ENCODE measurements around the gene DRD2. TPM values are rescaled to one million over a fixed set of nuclear protein-coding genes. Genes with fewer than 3 reads are reported as not detected.

DRD2 gene
- total RNA-seq, 4 donors from 2014 or later, result 0.41 to 31.3 TPM; not detected in 2

DNA sequence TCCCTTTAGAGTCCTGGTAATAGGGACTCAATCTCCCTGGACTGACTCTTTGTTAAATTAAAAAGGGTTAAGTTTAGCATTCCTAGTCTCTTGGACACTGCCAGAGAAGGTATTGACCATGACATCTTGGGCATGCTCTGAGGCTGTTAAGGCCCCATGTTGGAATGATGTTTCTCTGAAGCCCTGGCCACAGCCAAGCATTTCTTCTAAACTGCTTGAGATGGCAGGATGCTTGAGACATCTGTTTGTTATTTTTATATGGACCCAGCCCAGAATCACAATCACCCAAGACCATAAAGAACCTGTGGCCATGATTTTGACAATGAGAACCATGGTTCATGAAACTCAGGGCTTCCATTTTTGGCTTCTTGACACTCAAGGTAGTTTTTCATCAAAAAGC, 93.1 kb downstream of the DRD2 start:
- no peak for ATAC-seq

DNA sequence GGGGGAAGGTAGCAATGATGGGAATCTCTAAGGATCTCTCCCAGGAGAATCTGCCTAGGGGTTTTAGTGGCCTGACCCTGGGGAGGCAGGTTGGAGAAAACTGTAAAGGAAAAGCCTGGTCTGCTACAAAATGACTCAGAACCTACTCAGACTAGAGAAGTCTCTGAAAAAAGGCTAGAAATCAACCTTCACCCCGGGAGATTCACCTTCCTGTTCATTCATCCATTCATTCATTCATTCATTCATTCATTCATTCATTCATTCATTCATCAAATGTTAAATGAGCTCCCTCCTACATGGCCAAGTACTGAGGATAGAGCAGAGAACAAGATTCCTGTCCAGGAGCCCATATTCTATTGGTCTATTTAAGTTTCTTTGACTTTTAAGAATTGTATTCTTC, 96.5 kb downstream of the DRD2 start:
- DNase-seq (no peak), ATAC-seq (no peak)
- TF ChIP-seq POLR2A (IDR thresholded peaks at IDR 0.05), result no peak
- TF ChIP-seq, protein P1, sequence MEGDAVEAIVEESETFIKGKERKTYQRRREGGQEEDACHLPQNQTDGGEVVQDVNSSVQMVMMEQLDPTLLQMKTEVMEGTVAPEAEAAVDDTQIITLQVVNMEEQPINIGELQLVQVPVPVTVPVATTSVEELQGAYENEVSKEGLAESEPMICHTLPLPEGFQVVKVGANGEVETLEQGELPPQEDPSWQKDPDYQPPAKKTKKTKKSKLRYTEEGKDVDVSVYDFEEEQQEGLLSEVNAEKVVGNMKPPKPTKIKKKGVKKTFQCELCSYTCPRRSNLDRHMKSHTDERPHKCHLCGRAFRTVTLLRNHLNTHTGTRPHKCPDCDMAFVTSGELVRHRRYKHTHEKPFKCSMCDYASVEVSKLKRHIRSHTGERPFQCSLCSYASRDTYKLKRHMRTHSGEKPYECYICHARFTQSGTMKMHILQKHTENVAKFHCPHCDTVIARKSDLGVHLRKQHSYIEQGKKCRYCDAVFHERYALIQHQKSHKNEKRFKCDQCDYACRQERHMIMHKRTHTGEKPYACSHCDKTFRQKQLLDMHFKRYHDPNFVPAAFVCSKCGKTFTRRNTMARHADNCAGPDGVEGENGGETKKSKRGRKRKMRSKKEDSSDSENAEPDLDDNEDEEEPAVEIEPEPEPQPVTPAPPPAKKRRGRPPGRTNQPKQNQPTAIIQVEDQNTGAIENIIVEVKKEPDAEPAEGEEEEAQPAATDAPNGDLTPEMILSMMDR (IDR thresholded peaks at IDR 0.05 in 4 of 5, conservative IDR thresholded peaks at IDR 0.05 in 1 of 5), result no peak
- intact Hi-C loops (cut with DNase I; ENCODE audit: low total_unique reads) (no loop called here), in situ Hi-C loops (cut with MboI; ENCODE audit: low sequenced_read_pairs in 4 of 4) (no loop called here)
- Histone ChIP-seq H3K4me3 (no peak overlapping the region), H3K27me3 (no peaks in the 10 kb centered on the region), H3K27ac (no peak overlapping the region), H3K9me3 (no peaks in the 10 kb centered on the region), H3K4me1 (no peaks in the 10 kb centered on the region), H3K36me3 (no peaks in the 10 kb centered on the region)

More for the DNA sequence above, 93.1 kb downstream of the DRD2 start:
- intact Hi-C loops (cut with DNase I; ENCODE audit: low total_unique reads), result no loop called here
- TF ChIP-seq, protein P1 (IDR thresholded peaks at IDR 0.05 in 4 of 5, conservative IDR thresholded peaks at IDR 0.05 in 1 of 5), result no peak
- TF ChIP-seq POLR2A (IDR thresholded peaks at IDR 0.05), result no peak
- DNase-seq, result no peak
- H3K27me3 ChIP-seq, result peaks cover 6 to 8% (median 7%) of the 10 kb centered on the region in 3 donors
- H3K36me3 ChIP-seq, result no peaks in the 10 kb centered on the region
- H3K4me1 ChIP-seq, result no peaks in the 10 kb centered on the region
- in situ Hi-C loops (cut with MboI; ENCODE audit: low sequenced_read_pairs in 4 of 4), result no loop called here
- no peak overlapping the region for H3K27ac ChIP-seq
- H3K4me3 ChIP-seq, result no peak overlapping the region
- H3K9me3 ChIP-seq, result no peaks in the 10 kb centered on the region

DNA sequence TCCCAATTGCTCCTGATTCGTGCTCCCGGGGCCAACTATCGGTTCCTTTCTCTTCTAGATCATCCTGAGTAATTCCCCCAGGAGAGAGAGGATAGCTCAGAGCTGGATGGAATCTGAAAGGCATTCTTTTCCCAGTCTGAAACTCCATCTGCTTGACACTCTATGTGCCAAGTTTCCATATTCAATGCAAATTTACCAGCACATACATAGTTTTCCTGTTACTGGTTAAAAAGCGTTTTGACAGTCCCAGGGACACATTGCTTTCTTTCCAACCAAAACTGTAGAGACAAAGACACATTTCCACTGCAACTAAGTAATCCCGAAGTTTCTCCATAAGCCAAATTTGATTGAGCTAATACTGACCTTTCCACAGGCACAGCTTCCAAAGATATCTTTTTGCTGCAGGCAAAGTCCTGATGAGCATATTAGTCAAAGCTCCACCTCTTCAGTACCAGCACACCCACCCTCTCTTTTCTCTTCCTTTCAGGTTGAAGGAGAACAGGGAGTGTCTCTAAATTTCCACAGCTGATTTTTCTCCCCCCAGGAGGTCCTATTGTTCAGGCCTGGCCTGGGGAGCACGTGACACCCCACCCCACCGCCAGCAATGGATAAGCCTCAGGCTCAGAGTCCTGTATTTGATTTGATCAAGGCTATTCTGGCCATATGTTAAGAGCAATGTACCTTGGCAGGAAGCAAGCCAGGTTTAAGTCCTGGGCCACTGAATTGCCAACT, 97.4 kb downstream of the DRD2 start:
- TF ChIP-seq POLR2A (IDR thresholded peaks at IDR 0.05), result no peak
- TF ChIP-seq, protein P1 (IDR thresholded peaks at IDR 0.05 in 4 of 5, conservative IDR thresholded peaks at IDR 0.05 in 1 of 5), result no peak
- Histone ChIP-seq H3K36me3 (no peaks in the 10 kb centered on the region), H3K4me1 (no peaks in the 10 kb centered on the region), H3K27ac (no peak overlapping the region), H3K9me3 (no peaks in the 10 kb centered on the region), H3K4me3 (no peak overlapping the region), H3K27me3 (no peaks in the 10 kb centered on the region)
- intact Hi-C loops (cut with DNase I; ENCODE audit: low total_unique reads), result no loop called here
- in situ Hi-C loops (cut with MboI; ENCODE audit: low sequenced_read_pairs in 4 of 4), result no loop called here
- DNase-seq, result no peak
- ATAC-seq, result no peak

DNA sequence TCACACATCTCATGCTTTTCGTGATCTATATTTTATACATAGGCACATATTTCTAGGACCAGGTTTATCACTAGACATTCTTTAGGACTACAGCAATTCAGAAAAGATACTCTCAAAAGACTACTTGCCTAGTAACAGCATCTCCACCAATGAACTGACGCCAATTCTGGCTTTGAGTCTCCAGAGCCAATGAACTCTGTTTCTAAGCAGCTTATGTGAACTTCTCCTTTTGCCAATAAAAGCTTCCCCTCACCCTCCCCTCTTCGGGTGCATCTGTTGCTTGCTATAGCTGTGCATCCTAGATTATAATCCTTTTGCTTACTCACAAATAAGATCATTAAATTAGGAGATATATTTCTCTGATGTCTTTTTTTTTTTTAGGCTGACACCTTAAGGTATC, 99.0 kb downstream of the DRD2 start:
- intact Hi-C loops (cut with DNase I; ENCODE audit: low total_unique reads) (no loop called here), in situ Hi-C loops (cut with MboI; ENCODE audit: low sequenced_read_pairs in 4 of 4) (no loop called here)
- no peaks in the 10 kb centered on the region for H3K9me3 ChIP-seq
- no peaks in the 10 kb centered on the region for H3K4me1 ChIP-seq
- TF ChIP-seq, protein P1 (IDR thresholded peaks at IDR 0.05 in 4 of 5, conservative IDR thresholded peaks at IDR 0.05 in 1 of 5), result no peak
- TF ChIP-seq POLR2A (IDR thresholded peaks at IDR 0.05), result no peak
- DNase-seq (no peak), ATAC-seq (no peak)
- H3K27me3 ChIP-seq, result no peaks in the 10 kb centered on the region
- H3K27ac ChIP-seq, result no peak overlapping the region
- H3K4me3 ChIP-seq, result no peak overlapping the region
- no peaks in the 10 kb centered on the region for H3K36me3 ChIP-seq

DNA sequence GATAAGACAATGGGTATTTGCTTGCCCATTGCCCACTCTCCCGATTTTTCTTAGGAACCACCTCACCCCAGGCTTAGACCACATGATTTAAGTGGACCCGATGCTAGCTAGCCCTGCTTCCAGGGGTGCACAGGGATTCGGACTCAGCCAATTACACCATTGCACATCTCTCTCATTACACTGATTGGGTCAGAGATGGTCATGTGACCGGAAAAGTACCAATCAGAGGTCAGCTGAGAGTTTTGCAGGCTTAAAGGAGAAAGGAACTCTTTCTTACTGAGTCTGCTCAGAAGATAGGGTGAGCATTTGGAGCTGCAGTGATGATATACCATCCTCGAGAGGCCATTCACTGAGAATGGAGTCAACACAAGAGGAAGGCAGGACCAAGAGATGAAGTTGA, 99.8 kb downstream of the DRD2 start:
- no peaks in the 10 kb centered on the region for H3K9me3 ChIP-seq
- no peaks in the 10 kb centered on the region for H3K36me3 ChIP-seq
- ATAC-seq (no peak), DNase-seq (no peak)
- H3K4me3 ChIP-seq, result no peak overlapping the region
- intact Hi-C loops (cut with DNase I; ENCODE audit: low total_unique reads), result no loop called here
- TF ChIP-seq, protein P1 (IDR thresholded peaks at IDR 0.05 in 4 of 5, conservative IDR thresholded peaks at IDR 0.05 in 1 of 5), result no peak
- no peak for TF ChIP-seq POLR2A (IDR thresholded peaks at IDR 0.05)
- H3K4me1 ChIP-seq, result no peaks in the 10 kb centered on the region
- in situ Hi-C loops (cut with MboI; ENCODE audit: low sequenced_read_pairs in 4 of 4), result no loop called here
- H3K27me3 ChIP-seq, result no peaks in the 10 kb centered on the region
- no peak overlapping the region for H3K27ac ChIP-seq

All from gastrocnemius medialis (tissue), 4 donors.